ENCODE measurements around the gene GRB7.

GRB7 gene

GRCh38 chr17:39735882-39736281 lies 1.9 kb upstream of the GRB7 start:
- no peaks in the 10 kb centered on the region for H3K79me2 ChIP-seq (ENCODE audit: insufficient read depth, low read length)
- H2AFZ ChIP-seq (ENCODE audit: low read depth, low read length, severe bottlenecking), result no peak overlapping the region
- H3K9me3 ChIP-seq (ENCODE audit: insufficient read depth, low read length), result no peaks in the 10 kb centered on the region
- no peaks in the 10 kb centered on the region; the same call in 1 of the 2 replicates for H3F3A ChIP-seq (ENCODE audit: insufficient read depth)
- H3K4me2 ChIP-seq (ENCODE audit: low read depth, low read length, poor library complexity, severe bottlenecking), result no peak overlapping the region
- H3K36me3 ChIP-seq (ENCODE audit: low read length), result no peaks in the 10 kb centered on the region
- no peaks in the 10 kb centered on the region for H3K27me3 ChIP-seq (ENCODE audit: low read length)
- H3K9me2 ChIP-seq (replicated peaks; ENCODE audit: insufficient read depth, low read length), result no peaks in the 10 kb centered on the region
- no peak overlapping the region for H3K27ac ChIP-seq (ENCODE audit: low read depth, low read length)
- TF ChIP-seq CTCF (IDR thresholded peaks at IDR 0.05; ENCODE audit: insufficient read depth, low read length, poor library complexity, severe bottlenecking) (no peak), EZH2phosphoT487 (conservative IDR thresholded peaks at IDR 0.05; ENCODE audit: low read length) (no peak)
- H3K4me3 ChIP-seq (ENCODE audit: insufficient read depth, low read length, poor library complexity, severe bottlenecking), result no peak overlapping the region
- H3K9ac ChIP-seq (ENCODE audit: low read length), result no peak overlapping the region
- no peaks in the 10 kb centered on the region for H4K20me1 ChIP-seq (ENCODE audit: low read depth, low read length)

DNA sequence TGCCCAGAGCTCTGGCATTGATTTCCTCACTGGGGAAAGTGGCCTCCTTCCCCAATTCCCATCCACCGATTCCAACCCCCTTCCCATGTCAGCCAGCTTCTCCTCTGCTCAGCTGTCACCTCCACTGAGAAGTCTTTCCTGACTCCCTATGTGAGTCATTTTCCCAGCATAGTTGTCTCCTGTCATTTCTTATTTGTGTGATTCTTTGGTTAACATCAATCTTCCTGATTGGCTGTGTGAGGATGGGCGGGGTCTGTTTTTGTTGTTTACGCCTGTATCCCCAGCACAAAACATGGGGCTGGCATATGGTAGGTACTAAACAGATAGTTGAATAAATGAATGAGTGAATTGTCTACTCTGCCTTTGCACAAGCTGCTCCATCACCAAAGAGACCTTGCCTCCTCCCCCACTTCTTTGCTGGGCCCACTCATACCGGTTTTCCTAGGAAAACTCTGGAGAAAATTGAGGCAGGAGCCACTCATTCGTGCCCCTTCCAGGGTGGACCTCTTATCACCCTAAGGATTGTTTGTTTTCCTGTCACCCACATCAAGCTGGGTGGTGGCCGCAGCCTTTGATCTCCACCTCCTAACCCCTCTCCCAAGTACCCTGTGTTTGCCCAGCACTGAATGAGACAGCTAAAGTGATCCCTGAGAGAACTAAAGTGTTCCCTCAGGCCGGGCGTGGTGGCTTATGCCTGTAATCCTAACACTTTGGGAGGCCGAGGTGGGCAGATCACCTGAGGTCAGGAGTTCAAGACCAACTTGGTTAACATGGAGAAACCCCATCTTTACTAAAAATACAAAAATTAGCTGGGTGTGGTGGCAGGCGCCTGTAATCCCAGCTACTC lies 1.2 kb upstream of the GRB7 start:
- TF ChIP-seq EZH2phosphoT487 (conservative IDR thresholded peaks at IDR 0.05; ENCODE audit: low read length) (no peak), CTCF (IDR thresholded peaks at IDR 0.05; ENCODE audit: insufficient read depth, low read length, poor library complexity, severe bottlenecking) (no peak)

GRCh38 chr17:39737206-39737759 lies 455 bp upstream of the GRB7 start:
- Histone ChIP-seq H2AFZ (ENCODE audit: low read depth, low read length, severe bottlenecking) (no peak overlapping the region), H3K27me3 (ENCODE audit: low read length) (no peaks in the 10 kb centered on the region), H3K4me2 (ENCODE audit: low read depth, low read length, poor library complexity, severe bottlenecking) (no peak overlapping the region), H3K27ac (ENCODE audit: low read depth, low read length) (no peak overlapping the region), H3K9me3 (ENCODE audit: insufficient read depth, low read length) (no peaks in the 10 kb centered on the region), H4K20me1 (ENCODE audit: low read depth, low read length) (no peaks in the 10 kb centered on the region), H3K9me2 (replicated peaks; ENCODE audit: insufficient read depth, low read length) (no peaks in the 10 kb centered on the region), H3F3A (ENCODE audit: insufficient read depth) (no peaks in the 10 kb centered on the region; the same call in 1 of the 2 replicates), H3K9ac (ENCODE audit: low read length) (no peak overlapping the region), H3K36me3 (ENCODE audit: low read length) (no peaks in the 10 kb centered on the region), H3K79me2 (ENCODE audit: insufficient read depth, low read length) (no peaks in the 10 kb centered on the region), H3K4me3 (ENCODE audit: insufficient read depth, low read length, poor library complexity, severe bottlenecking) (no peak overlapping the region)
- TF ChIP-seq EZH2phosphoT487 (conservative IDR thresholded peaks at IDR 0.05; ENCODE audit: low read length) (no peak), CTCF (IDR thresholded peaks at IDR 0.05; ENCODE audit: insufficient read depth, low read length, poor library complexity, severe bottlenecking) (no peak)

More for the DNA sequence above, 1.2 kb upstream of the GRB7 start:
- no peaks in the 10 kb centered on the region for H3K36me3 ChIP-seq (ENCODE audit: low read length)
- no peak overlapping the region for H3K4me2 ChIP-seq (ENCODE audit: low read depth, low read length, poor library complexity, severe bottlenecking)
- no peaks in the 10 kb centered on the region; the same call in 1 of the 2 replicates for H3F3A ChIP-seq (ENCODE audit: insufficient read depth)
- no peaks in the 10 kb centered on the region for H3K79me2 ChIP-seq (ENCODE audit: insufficient read depth, low read length)
- H3K27ac ChIP-seq (ENCODE audit: low read depth, low read length), result no peak overlapping the region
- no peaks in the 10 kb centered on the region for H3K27me3 ChIP-seq (ENCODE audit: low read length)
- no peaks in the 10 kb centered on the region for H4K20me1 ChIP-seq (ENCODE audit: low read depth, low read length)
- no peaks in the 10 kb centered on the region for H3K9me3 ChIP-seq (ENCODE audit: insufficient read depth, low read length)
- no peak overlapping the region for H3K4me3 ChIP-seq (ENCODE audit: insufficient read depth, low read length, poor library complexity, severe bottlenecking)
- H3K9ac ChIP-seq (ENCODE audit: low read length), result no peak overlapping the region
- H3K9me2 ChIP-seq (replicated peaks; ENCODE audit: insufficient read depth, low read length), result no peaks in the 10 kb centered on the region
- H2AFZ ChIP-seq (ENCODE audit: low read depth, low read length, severe bottlenecking), result no peak overlapping the region
